HEK293 (cell line): ENCODE results near the gene SPRY1.

Source experiments
- CTCF ChIA-PET: fragments of 350-600 bp; formaldehyde crosslinking; extraction: SDS; loops from one replicate; lab custom pipeline; 2021; ENCODE audit warnings: antibody characterized with exemption; lab: Yijun Ruan, JAX
- POLR2A ChIA-PET: fragments of 300-600 bp; formaldehyde crosslinking; extraction: SDS; loops from one replicate; lab custom pipeline; 2020; ENCODE audit warnings: antibody characterized with exemption, inconsistent platforms; lab: Yijun Ruan, JAX
- H3K27ac ChIP-seq: fragments of 200-500 bp; sonication (Bioruptor generic); 2 replicates; pipeline ENCODE4 v1.5.1; 2014; ENCODE audit warnings: low read depth, low read length, control low read depth, inconsistent platforms; ENCODE audit errors: extremely low read depth
- H3K36me3 ChIP-seq, 2 experiments: fragments of 200-500 bp in 1 of 2; sonication (Bioruptor generic) in 1 of 2; 1 replicate in 1 of 2; 2 replicates in 1 of 2; pipeline ENCODE4 v1.5.1; 2014 to 2017; ENCODE audit warnings: inconsistent platforms in 2 of 2, low read length in 2 of 2; ENCODE audit not compliant: control insufficient read depth in 2 of 2, insufficient read depth in 1 of 2
- H3K4me1 ChIP-seq: fragments of 200-500 bp; sonication (Bioruptor generic); 2 replicates; pipeline ENCODE4 v1.5.1; 2014; ENCODE audit warnings: mild to moderate bottlenecking, low read length, inconsistent platforms; ENCODE audit not compliant: control insufficient read depth, insufficient read depth
- H3K4me3 ChIP-seq: 2 replicates; pipeline ENCODE4 v1.5.1; 2011; ENCODE audit warnings: low read depth, mild to moderate bottlenecking, control low read depth, low read length, moderate library complexity
- H3K9me3 ChIP-seq: fragments of 200-500 bp; sonication (Bioruptor generic); 2 replicates; pipeline ENCODE4 v1.5.1; 2014; ENCODE audit warnings: low read depth, low read length, inconsistent platforms; ENCODE audit not compliant: control insufficient read depth, insufficient read depth
- KLF10 ChIP-seq: fragments of 450-650 bp; IDR thresholded peaks from 2 replicates; pipeline ENCODE4 v1.5.1; 2018; ENCODE audit warnings: missing biosample characterization, mild to moderate bottlenecking, missing genetic modification characterization
- KLF16 ChIP-seq: fragments of 450-650 bp; formaldehyde crosslinking; IDR thresholded peaks from 2 replicates; pipeline ENCODE4 v1.5.1; 2017; ENCODE audit warnings: missing biosample characterization, missing genetic modification characterization
- KLF8 ChIP-seq: fragments of 450-650 bp; formaldehyde crosslinking; IDR thresholded peaks from 2 replicates; pipeline ENCODE4 v1.5.1; 2016; ENCODE audit warnings: missing biosample characterization, missing genetic modification characterization
- KLF9 ChIP-seq: fragments of 450-650 bp; formaldehyde crosslinking; IDR thresholded peaks from 2 replicates; pipeline ENCODE4 v1.5.1; 2016; ENCODE audit warnings: missing biosample characterization, missing genetic modification characterization, low read depth
- PBX3 ChIP-seq: sonication (generic); formaldehyde crosslinking; IDR thresholded peaks from 2 replicates; pipeline ENCODE4 v1.8.1; 2022; ENCODE audit warnings: mild to moderate bottlenecking, moderate library complexity, missing genetic modification reagents
- SP2 ChIP-seq: fragments of 450-650 bp; formaldehyde crosslinking; IDR thresholded peaks from 2 replicates; pipeline ENCODE4 v1.5.1; 2016; ENCODE audit warnings: missing biosample characterization, missing genetic modification characterization
- SP7 ChIP-seq: fragments of 450-650 bp; formaldehyde crosslinking; IDR thresholded peaks from 2 replicates; pipeline ENCODE4 v1.5.1; 2016; ENCODE audit warnings: missing biosample characterization, missing genetic modification characterization
- TRIM28 ChIP-seq: IDR thresholded peaks from 2 replicates; pipeline ENCODE4 v1.6.1; 2011; ENCODE audit warnings: low read length, control low read depth, borderline replicate concordance
- ZBTB11 ChIP-seq: fragments of 450-650 bp; formaldehyde crosslinking; conservative IDR thresholded peaks from 2 replicates; pipeline ENCODE4 v1.5.1; 2016; ENCODE audit warnings: low read depth, missing biosample characterization, missing genetic modification characterization
- ZBTB44 ChIP-seq: fragments of 450-650 bp; IDR thresholded peaks from 2 replicates; pipeline ENCODE4 v1.5.1; 2018; ENCODE audit warnings: missing biosample characterization, mild to moderate bottlenecking, missing genetic modification characterization
- ZBTB48 ChIP-seq: fragments of 450-650 bp; formaldehyde crosslinking; IDR thresholded peaks from 2 replicates; pipeline ENCODE4 v1.5.1; 2016; ENCODE audit warnings: missing biosample characterization, missing genetic modification characterization
- ZEB2 ChIP-seq: fragments of 450-650 bp; formaldehyde crosslinking; IDR thresholded peaks from 2 replicates; pipeline ENCODE4 v1.5.1; 2016; ENCODE audit warnings: missing biosample characterization, missing genetic modification characterization
- ZFP69B ChIP-seq: fragments of 450-650 bp; formaldehyde crosslinking; IDR thresholded peaks from 2 replicates; pipeline ENCODE4 v1.5.1; 2016; ENCODE audit warnings: missing biosample characterization, missing genetic modification characterization
- ZNF184 ChIP-seq: fragments of 450-650 bp; IDR thresholded peaks from 2 replicates; pipeline ENCODE4 v1.5.1; 2018; ENCODE audit warnings: missing biosample characterization, mild to moderate bottlenecking, missing genetic modification characterization
- ZNF2 ChIP-seq: fragments of 450-650 bp; formaldehyde crosslinking; IDR thresholded peaks from 2 replicates; pipeline ENCODE4 v1.5.1; 2016; ENCODE audit warnings: missing biosample characterization, missing genetic modification characterization
- ZNF24 ChIP-seq: fragments of 450-650 bp; formaldehyde crosslinking; IDR thresholded peaks from 2 replicates; pipeline ENCODE4 v1.5.1; 2016; ENCODE audit warnings: missing biosample characterization, missing genetic modification characterization
- ZNF324 ChIP-seq: fragments of 450-650 bp; formaldehyde crosslinking; IDR thresholded peaks from 2 replicates; pipeline ENCODE4 v1.5.1; 2016; ENCODE audit warnings: missing biosample characterization, missing genetic modification characterization
- ZNF335 ChIP-seq: fragments of 450-650 bp; formaldehyde crosslinking; conservative IDR thresholded peaks from 2 replicates; pipeline ENCODE4 v1.5.1; 2016; ENCODE audit warnings: missing biosample characterization, missing genetic modification characterization
- ZNF354C ChIP-seq: fragments of 450-650 bp; formaldehyde crosslinking; IDR thresholded peaks from 2 replicates; pipeline ENCODE4 v1.5.1; 2016; ENCODE audit warnings: missing biosample characterization, missing genetic modification characterization, low read depth, borderline replicate concordance
- ZNF366 ChIP-seq: fragments of 450-650 bp; formaldehyde crosslinking; conservative IDR thresholded peaks from 2 replicates; pipeline ENCODE4 v1.5.1; 2016; ENCODE audit warnings: missing biosample characterization, missing genetic modification characterization
- ZNF513 ChIP-seq: fragments of 450-650 bp; IDR thresholded peaks from 2 replicates; pipeline ENCODE4 v1.5.1; 2018; ENCODE audit warnings: missing biosample characterization, missing genetic modification characterization
- ZNF580 ChIP-seq: fragments of 450-650 bp; formaldehyde crosslinking; IDR thresholded peaks from 2 replicates; pipeline ENCODE4 v1.5.1; 2016; ENCODE audit warnings: missing biosample characterization, missing genetic modification characterization
- ZNF600 ChIP-seq: fragments of 450-650 bp; formaldehyde crosslinking; IDR thresholded peaks from 2 replicates; pipeline ENCODE4 v1.5.1; 2016; ENCODE audit warnings: missing biosample characterization, missing genetic modification characterization
- ZNF610 ChIP-seq: fragments of 450-650 bp; formaldehyde crosslinking; IDR thresholded peaks from 2 replicates; pipeline ENCODE4 v1.5.1; 2016; ENCODE audit warnings: missing biosample characterization, missing genetic modification characterization, borderline replicate concordance
- ZNF629 ChIP-seq: fragments of 450-650 bp; formaldehyde crosslinking; IDR thresholded peaks from 2 replicates; pipeline ENCODE4 v1.5.1; 2017; ENCODE audit warnings: missing biosample characterization, missing genetic modification characterization
- ZNF660 ChIP-seq: fragments of 450-650 bp; IDR thresholded peaks from 2 replicates; pipeline ENCODE4 v1.5.1; 2018; ENCODE audit warnings: missing biosample characterization, mild to moderate bottlenecking, missing genetic modification characterization
- ZNF664 ChIP-seq: fragments of 450-650 bp; formaldehyde crosslinking; IDR thresholded peaks from 2 replicates; pipeline ENCODE4 v1.5.1; 2016; ENCODE audit warnings: missing biosample characterization, missing genetic modification characterization
- ZSCAN16 ChIP-seq: fragments of 450-650 bp; formaldehyde crosslinking; IDR thresholded peaks from 2 replicates; pipeline ENCODE4 v1.5.1; 2016; ENCODE audit warnings: missing biosample characterization, missing genetic modification characterization
- ZXDB ChIP-seq: fragments of 450-650 bp; formaldehyde crosslinking; IDR thresholded peaks from 2 replicates; pipeline ENCODE4 v1.5.1; 2016; ENCODE audit warnings: missing biosample characterization, missing genetic modification characterization

SPRY1 gene

GRCh38 chr4:123396307-123397143 is at the start of gene SPRY1:
SPRY1 (plus strand) TSS chr4:123396795; CDS start chr4:123401592, 4,797 bp downstream.
- Histone ChIP-seq H3K4me1 (no peaks in the 10 kb centered on the region), H3K27ac (peak within 1 kb of the TSS; percentile 87), H3K9me3 (no peaks in the 10 kb centered on the region), H3K4me3 (peak within 1 kb of the TSS; percentile 70), H3K36me3 (peaks cover 0 to 2% of the 10 kb centered on the region in 2 experiments; a peak in 1 of 3 replicates)
- ChIA-PET POLR2A (interaction anchor here (0.6 to 1.5 kb wide), 5 partner anchors 21 to 192 kb away, joined by 3 to 4 read pairs (median 4); no protein-coding TSS in a partner anchor), CTCF (interaction anchor here (0.8 kb wide), 1 partner anchor 8 kb away, joined by 3 read pairs; no protein-coding TSS in a partner anchor)
- TF ChIP-seq ZNF660 (tag by site-specific recombination) (peak; percentile 91; the same call in 1 of the 2 replicates), ZNF610 (tag by site-specific recombination) (peak; percentile 73; the same call in 1 of the 2 replicates), KLF16 (peak; percentile 59; the same call in 1 of the 2 replicates), ZNF580 (tag by site-specific recombination) (0 out of 2 replicates have a peak, but pooled peaks have one; percentile 24), ZXDB (tag by site-specific recombination) (peak; percentile 19; the same call in 1 of the 2 replicates), KLF9 (tag by site-specific recombination) (peak; percentile 49; the same call in 1 of the 2 replicates), ZSCAN16 (tag by site-specific recombination) (peak; percentile 67; the same call in 1 of the 2 replicates), ZFP69B (tag by site-specific recombination) (0 out of 2 replicates have a peak, but pooled peaks have one; percentile 35), ZBTB11 (tag by site-specific recombination) (peak; percentile 32; the same call in 1 of the 2 replicates), KLF8 (tag by site-specific recombination) (peak; percentile 48; the same call in 1 of the 2 replicates), ZNF629 (tag by site-specific recombination) (peak; percentile 27; the same call in 1 of the 2 replicates), SP2 (tag by site-specific recombination) (peak; percentile 58), ZNF324 (tag by site-specific recombination) (peak; percentile 15; the same call in 1 of the 2 replicates), PBX3 (CRISPR knock-in tag) (peak; percentile 74; the same call in 1 of the 2 replicates), TRIM28 (peak; percentile 88), ZNF24 (tag by site-specific recombination) (0 out of 2 replicates have a peak, but pooled peaks have one; percentile 26), ZBTB48 (tag by site-specific recombination) (0 out of 2 replicates have a peak, but pooled peaks have one; percentile 10), ZBTB44 (tag by site-specific recombination) (peak; percentile 46; the same call in 1 of the 2 replicates), ZNF184 (tag by site-specific recombination) (no peak), ZNF664 (tag by site-specific recombination) (peak; percentile 44; the same call in 1 of the 2 replicates), KLF10 (tag by site-specific recombination) (peak; percentile 60), ZEB2 (tag by site-specific recombination) (peak; percentile 63), ZNF600 (tag by site-specific recombination) (peak; percentile 85), ZNF2 (tag by site-specific recombination) (peak; percentile 80), ZNF354C (no peak), SP7 (tag by site-specific recombination) (peak; percentile 67), ZNF335 (tag by site-specific recombination) (peak; percentile 55), ZNF513 (tag by site-specific recombination) (no peak), ZNF366 (tag by site-specific recombination) (peak; percentile 49; the same call in 1 of the 2 replicates)
